K562 (cell line): ENCODE results near the gene STK16. TPM values are rescaled to one million over a fixed set of nuclear protein-coding genes. Genes with fewer than 3 reads are reported as not detected.

Source experiments
- ATAC-seq: fragments of 200-7000 bp; cut with Tn5 transposase; 3 replicates; pipeline ENCODE4 v1.9.1; 2020; ENCODE audit warnings: moderate library complexity
- BruUV-seq: library from RNA; stranded (reverse); fragments of 400-500 nt; replicated peaks from 2 replicates; lab custom pipeline; 2021; lab: Mats Ljungman, UMichigan
- CTCF ChIA-PET: fragments of 300-600 bp; formaldehyde crosslinking; extraction: SDS; loops from one replicate; lab custom pipeline; 2021; ENCODE audit warnings: low intra/inter-chr PET ratio; lab: Yijun Ruan, JAX
- POLR2A ChIA-PET: fragments of 300-600, 350-650 bp; sonication (Branson Sonifier 250); formaldehyde crosslinking; extraction: SDS; loops from one replicate; lab custom pipeline; 2021; ENCODE audit warnings: antibody characterized with exemption, inconsistent platforms; lab: Yijun Ruan, JAX
- DNase-seq, 4 experiments: peaks; one replicate each; pipeline versions ENCODE4 v3.0.0 to v3.0.0-alpha.2; 2011 to 2018; ENCODE audit warnings: low spot score in 3 of 4, mixed read lengths in 3 of 4; ENCODE audit errors: extremely low read depth in 1 of 4
- FAIRE-seq: peaks from 2 replicates; lab custom pipeline; 2011; peaks lifted over from hg19 to GRCh38; lab: Jason Lieb, UNC
- H2AFZ ChIP-seq: 2 replicates; pipeline ENCODE4 v1.6.0; 2011; ENCODE audit warnings: low read depth, low read length, control low read depth, inconsistent platforms
- H3K27ac ChIP-seq: fragments of 200-600 bp; 3 replicates; pipeline ENCODE4 v1.8.0; 2011; ENCODE audit warnings: low read depth, mild to moderate bottlenecking, control low read depth, inconsistent platforms, low read length, moderate library complexity, mixed read lengths; ENCODE audit errors: extremely low read depth
- H3K27me3 ChIP-seq, 2 experiments: fragments of 300-600 bp in 1 of 2; 2 replicates in 1 of 2; 3 replicates in 1 of 2; pipeline versions ENCODE4 v1.6.0 to v1.8.0; 2011; ENCODE audit warnings: inconsistent platforms in 2 of 2, low read length in 2 of 2, mild to moderate bottlenecking in 1 of 2, mixed read lengths in 1 of 2, moderate library complexity in 1 of 2; ENCODE audit not compliant: control insufficient read depth in 2 of 2, insufficient read depth in 2 of 2
- H3K36me3 ChIP-seq: fragments of 300-600 bp; 3 replicates; pipeline ENCODE4 v1.8.0; 2011; ENCODE audit warnings: mild to moderate bottlenecking, low read length, inconsistent platforms; ENCODE audit not compliant: control insufficient read depth, insufficient read depth
- H3K4me1 ChIP-seq, 2 experiments: fragments of 200-600 bp in 1 of 2; replicated peaks in 1 of 2; 2 replicates in 1 of 2; 3 replicates in 1 of 2; pipeline versions ENCODE4 v1.5.1 to v1.8.0; 2011; ENCODE audit warnings: inconsistent platforms in 2 of 2, low read length in 2 of 2, mild to moderate bottlenecking in 1 of 2, mixed read lengths in 1 of 2, moderate library complexity in 1 of 2; ENCODE audit not compliant: control insufficient read depth in 2 of 2, insufficient read depth in 2 of 2
- H3K4me2 ChIP-seq: 2 replicates; pipeline ENCODE4 v1.6.1; 2011; ENCODE audit warnings: low read length, control low read depth, inconsistent platforms, mixed read lengths; ENCODE audit not compliant: insufficient read depth
- H3K4me3 ChIP-seq: fragments of 200-600 bp; sonication (generic), shearing (Covaris generic); 2 replicates; pipeline ENCODE4 v1.5.1; 2016; ENCODE audit warnings: control low read depth, inconsistent platforms
- H3K79me2 ChIP-seq: fragments of 200-600 bp; 3 replicates; pipeline ENCODE4 v1.8.0; 2011; ENCODE audit warnings: low read length, inconsistent platforms; ENCODE audit not compliant: control insufficient read depth, insufficient read depth
- H3K9ac ChIP-seq, 2 experiments: 2 replicates each; pipeline versions ENCODE4 v1.6.0 to v1.6.1; 2011; ENCODE audit warnings: low read depth in 2 of 2, low read length in 2 of 2, control low read depth in 1 of 2, inconsistent platforms in 1 of 2, mild to moderate bottlenecking in 1 of 2, mixed read lengths in 1 of 2; ENCODE audit not compliant: insufficient read depth in 1 of 2
- H3K9me1 ChIP-seq: one replicate; pipeline ENCODE4 v1.6.0; 2011; ENCODE audit warnings: inconsistent platforms, mild to moderate bottlenecking, low read length, moderate library complexity; ENCODE audit not compliant: control insufficient read depth, insufficient read depth
- H3K9me3 ChIP-seq: replicated peaks from 2 replicates; pipeline ENCODE4 v1.5.1; 2011; ENCODE audit warnings: low read depth, low read length, inconsistent platforms; ENCODE audit not compliant: control insufficient read depth, insufficient read depth
- H4K20me1 ChIP-seq: replicated peaks from 2 replicates; pipeline ENCODE4 v1.6.1; 2011; ENCODE audit warnings: low read length, inconsistent platforms, mixed read lengths; ENCODE audit not compliant: control insufficient read depth, insufficient read depth
- ARID4B ChIP-seq: sonication (generic); formaldehyde crosslinking; IDR thresholded peaks from 2 replicates; pipeline ENCODE4 v1.8.0; 2022; ENCODE audit warnings: mild to moderate bottlenecking, missing genetic modification reagents
- ATF1 ChIP-seq, 2 experiments: fragments of 450-650 bp in 1 of 2; IDR thresholded peaks; 2 replicates each; pipeline ENCODE4 v1.6.1; 2016; ENCODE audit warnings: missing compliant biosample characterization in 1 of 2, missing genetic modification characterization in 1 of 2
- NUFIP1 ChIP-seq: fragments of 450-650 bp; IDR thresholded peaks from 2 replicates; pipeline ENCODE4 v1.6.1; 2018; ENCODE audit not compliant: partially characterized antibody
- PATZ1 ChIP-seq: fragments of 250-450 bp; sonication (Bioruptor Pico); IDR thresholded peaks from 2 replicates; pipeline ENCODE4 v1.5.0; 2020; ENCODE audit warnings: mild to moderate bottlenecking, borderline replicate concordance
- PBX2 ChIP-seq, 2 experiments: IDR thresholded peaks in 1 of 2; conservative IDR thresholded peaks in 1 of 2; 2 replicates each; pipeline ENCODE4 v1.6.1; 2016; ENCODE audit warnings: low read depth in 2 of 2, mild to moderate bottlenecking in 1 of 2, missing compliant biosample characterization in 1 of 2, missing genetic modification characterization in 1 of 2, moderate library complexity in 1 of 2
- PREB ChIP-seq: sonication (generic); formaldehyde crosslinking; IDR thresholded peaks from 2 replicates; pipeline ENCODE4 v1.8.1; 2023; ENCODE audit warnings: mild to moderate bottlenecking, missing genetic modification reagents
- RBM14 ChIP-seq: fragments of 200-400 bp; formaldehyde crosslinking; IDR thresholded peaks from 2 replicates; pipeline ENCODE4 v1.6.1; 2018; ENCODE audit warnings: low read depth, mild to moderate bottlenecking, low read length, moderate library complexity, borderline replicate concordance; ENCODE audit not compliant: insufficient read depth
- VEZF1 ChIP-seq: fragments of 200-800 bp; sonication (Bioruptor generic); IDR thresholded peaks from 2 replicates; pipeline ENCODE4 v1.6.1; 2017; ENCODE audit warnings: missing genetic modification characterization, missing compliant biosample characterization
- ZNF354B ChIP-seq: fragments of 250-450 bp; sonication (Bioruptor Pico); IDR thresholded peaks from 2 replicates; pipeline ENCODE4 v1.4.0; 2020
- WGBS: fragments of 100-300 bp; shearing (Covaris generic); methylation state at CpG from one replicate; pipeline ENCODE4 v1.1.6; 2016; ENCODE audit warnings: low coverage, mixed read lengths; ENCODE audit not compliant: insufficient coverage; ENCODE audit errors: missing lambda C conversion rate; 5-methylcytosine and 5-hydroxymethylcytosine counted together
- in situ Hi-C: fragments of 300-500 bp; cut with MboI; formaldehyde crosslinking; loops from 4 replicates; pipeline ENCODE4 v1.15.0; 2018; ENCODE audit warnings: inconsistent platforms, mixed read lengths
- intact Hi-C: fragments of 100-400 bp; cut with micrococcal nuclease; formaldehyde crosslinking; loops from 2 replicates; pipeline ENCODE4 v1.14.2; 2022
- polyA plus RNA-seq, 8 experiments: library from polyadenylated mRNA; depleted of rRNA in 4 of 8; stranded (reverse) in 5 of 8; unstranded in 3 of 8; fragments of >200 nt; fragmentation: Nextera tagmentation in 2 of 8; fragmentation: Illumina TruSeq in 1 of 8; extraction: Ambion mirVana in 2 of 8; extraction: Trizol in 1 of 8; gene quantifications; 2 replicates each; pipeline versions ENCODE4 v1.2.1 to v1.2.3, GENCODE V29; 2011 to 2014; ENCODE audit warnings: inconsistent platforms in 1 of 8, missing spikeins in 1 of 8
- total RNA-seq, 7 experiments: library from RNA; depleted of rRNA in 6 of 7; stranded (reverse); fragments of >200 nt in 6 of 7; fragmentation: Illumina TruSeq in 2 of 7; extraction: Trizol in 2 of 7; gene quantifications; 2 replicates each; pipeline versions ENCODE4 v1.2.1 to v1.2.3, GENCODE V29; 2011 to 2021; ENCODE audit warnings: low replicate concordance in 1 of 7

The STK16 gene
- total and polyA plus RNA-seq, 9 of the 15 experiments (the other 6 are each of a cell fraction or from before 2014, with no cell fraction given): 5.4 to 36.2 (median 17.8) TPM

- CTCF ChIA-PET: no interaction called here
- 100% methylated on average over 1 of the region's 5 CpGs for WGBS
- BruUV-seq: no TSS peak
- Histone ChIP-seq H3K4me3 (no peak overlapping the region), H3K4me1 (peaks cover 4 to 14% of the 10 kb centered on the region in 2 experiments; a peak in 3 of 5 replicates), H3K9me3 (no peaks in the 10 kb centered on the region), H3K9me1 (no peaks in the 10 kb centered on the region), H3K4me2 (no peak overlapping the region), H4K20me1 (no peaks in the 10 kb centered on the region), H3K27me3 (no peaks in the 10 kb centered on the region), H3K79me2 (no peaks in the 10 kb centered on the region), H2AFZ (no peak overlapping the region), H3K36me3 (no peaks in the 10 kb centered on the region), H3K27ac (no peak overlapping the region), H3K9ac (no peak overlapping the region)
- ATAC-seq: no peak
- no peak for FAIRE-seq
- intact Hi-C loops: no loop called here
- POLR2A ChIA-PET: interaction anchor here (0.7 kb wide), 1 partner anchor 547 kb away, joined by 4 read pairs; no protein-coding TSS in a partner anchor
- in situ Hi-C loops: no loop called here
- no peak for DNase-seq
- TF ChIP-seq PATZ1 (CRISPR knock-in tag) (no peak), ARID4B (CRISPR knock-in tag) (no peak), RBM14 (no peak), PBX2 (CRISPR knock-in tag; IDR thresholded peaks at IDR 0.05; ENCODE audit: low read depth) (no peak), PBX2 (tag; conservative IDR thresholded peaks at IDR 0.05; ENCODE audit: low read depth) (no peak), NUFIP1 (no peak), VEZF1 (no peak), ZNF354B (CRISPR knock-in tag) (no peak), ATF1 (CRISPR knock-in tag; IDR thresholded peaks at IDR 0.05) (no peak), ATF1 (tag; IDR thresholded peaks at IDR 0.05) (no peak), PREB (CRISPR knock-in tag) (no peak)
Measured at GRCh38 chr2:219266232-219266631, 21.0 kb downstream of the STK16 start.
